Osteoblast (primary cell): ENCODE data around the gene LRRC47. TPM values are rescaled to one million over a fixed set of nuclear protein-coding genes. Genes with fewer than 3 reads are reported as not detected.
A peak's percentile ranks its signal among the peaks of the same experiment; 100 is the strongest.

ENCODE experiments used
- DNase-seq: peaks from one replicate; pipeline ENCODE4 v3.0.0; 2011; ENCODE audit warnings: low spot score, mixed read lengths; ENCODE audit not compliant: insufficient read length; ENCODE audit errors: missing footprints
- H2AFZ ChIP-seq: 2 replicates; pipeline ENCODE4 v1.6.0; 2011; ENCODE audit warnings: mild to moderate bottlenecking, low read length
- H3K27ac ChIP-seq: 2 replicates; pipeline ENCODE4 v1.5.1; 2011; ENCODE audit warnings: mild to moderate bottlenecking, low read depth, low read length, moderate library complexity
- H3K27me3 ChIP-seq: 2 replicates; pipeline ENCODE4 v1.6.0; 2012; ENCODE audit warnings: mild to moderate bottlenecking, control low read depth, inconsistent platforms, low read length, moderate library complexity; ENCODE audit not compliant: insufficient read depth
- H3K36me3 ChIP-seq: 2 replicates; pipeline ENCODE4 v1.5.1; 2011; ENCODE audit warnings: mild to moderate bottlenecking, low read length, control low read depth, moderate library complexity; ENCODE audit not compliant: insufficient read depth
- H3K4me1 ChIP-seq: 2 replicates; pipeline ENCODE4 v1.5.1; 2011; ENCODE audit warnings: mild to moderate bottlenecking, low read length, control low read depth, moderate library complexity; ENCODE audit not compliant: insufficient read depth
- H3K4me2 ChIP-seq: 2 replicates; pipeline ENCODE4 v1.6.0; 2011; ENCODE audit warnings: mild to moderate bottlenecking, low read length; ENCODE audit not compliant: insufficient read depth
- H3K4me3 ChIP-seq: fragments of 200-600 bp; sonication (generic); 3 replicates; pipeline ENCODE4 v1.5.1; 2012; ENCODE audit warnings: mild to moderate bottlenecking, low read length, inconsistent platforms; ENCODE audit not compliant: insufficient read depth
- H3K79me2 ChIP-seq: 2 replicates; pipeline ENCODE4 v1.6.0; 2012; ENCODE audit warnings: mild to moderate bottlenecking, low read length, control low read depth, inconsistent platforms; ENCODE audit not compliant: insufficient read depth
- H3K9me3 ChIP-seq: 2 replicates; pipeline ENCODE4 v1.5.1; 2011; ENCODE audit warnings: low read depth, low read length, control low read depth
- H4K20me1 ChIP-seq: 2 replicates; pipeline ENCODE4 v1.6.0; 2012; ENCODE audit warnings: mild to moderate bottlenecking, low read length, control low read depth; ENCODE audit not compliant: insufficient read depth
- CTCF ChIP-seq: IDR thresholded peaks from 2 replicates; pipeline ENCODE4 v1.5.1; 2011; ENCODE audit warnings: mild to moderate bottlenecking, low read depth, low read length, moderate library complexity; ENCODE audit errors: extremely low read depth
- total RNA-seq: library from RNA; depleted of rRNA; stranded (reverse); fragments of >200 nt; gene quantifications from 2 replicates; pipeline ENCODE4 v1.2.3, GENCODE V29; 2012

The LRRC47 gene
- total RNA-seq, 1 donor = 30.0 TPM

- H3K36me3 ChIP-seq = peaks cover 20% of the 10 kb centered on the region
- no peak overlapping the region for H3K4me2 ChIP-seq
- H4K20me1 ChIP-seq = peaks cover 69% of the 10 kb centered on the region
- H3K27ac ChIP-seq = no peak overlapping the region
- H3K27me3 ChIP-seq = no peaks in the 10 kb centered on the region
- H3K4me3 ChIP-seq = no peak overlapping the region
- peaks cover 8% of the 10 kb centered on the region for H3K4me1 ChIP-seq
- peaks cover 81% of the 10 kb centered on the region for H3K79me2 ChIP-seq
- no peak for TF ChIP-seq CTCF
- DNase-seq = peak; percentile 69
- H3K9me3 ChIP-seq = no peaks in the 10 kb centered on the region
- no peak overlapping the region for H2AFZ ChIP-seq
Observed at GRCh38 chr1:3789421-3790300, 6.6 kb downstream of the LRRC47 start.

- Histone ChIP-seq H4K20me1 (peaks cover 64% of the 10 kb centered on the region), H3K9me3 (no peaks in the 10 kb centered on the region), H2AFZ (no peak overlapping the region), H3K27me3 (no peaks in the 10 kb centered on the region), H3K4me2 (no peak overlapping the region), H3K4me1 (peaks cover 6% of the 10 kb centered on the region), H3K36me3 (peaks cover 27% of the 10 kb centered on the region), H3K4me3 (no peak overlapping the region), H3K27ac (no peak overlapping the region), H3K79me2 (peaks cover 73% of the 10 kb centered on the region)
- DNase-seq = peak; percentile 78
- no peak for TF ChIP-seq CTCF
Observed at GRCh38 chr1:3788756-3789420, 7.4 kb downstream of the LRRC47 start.

- no peaks in the 10 kb centered on the region for H3K9me3 ChIP-seq
- peak; percentile 59 for DNase-seq
- H3K4me3 ChIP-seq = no peak overlapping the region
- H2AFZ ChIP-seq = no peak overlapping the region
- no peak for TF ChIP-seq CTCF
- H3K79me2 ChIP-seq = peaks cover 64% of the 10 kb centered on the region
- peaks cover 56% of the 10 kb centered on the region for H4K20me1 ChIP-seq
- H3K4me2 ChIP-seq = no peak overlapping the region
- no peak overlapping the region for H3K27ac ChIP-seq
- no peaks in the 10 kb centered on the region for H3K27me3 ChIP-seq
- H3K36me3 ChIP-seq = peaks cover 36% of the 10 kb centered on the region
- no peaks in the 10 kb centered on the region for H3K4me1 ChIP-seq
Observed at GRCh38 chr1:3787745-3788605, 8.3 kb downstream of the LRRC47 start.
